HL-60 (cell line): ENCODE measurements around the gene BMP7.

ENCODE experiments used
- DNase-seq, 2 experiments: peaks; one replicate each; pipeline ENCODE4 v3.0.0-alpha.2; 2010 to 2020; ENCODE audit warnings: low read depth in 1 of 2, low spot score in 1 of 2
- H3K27ac ChIP-seq: fragments of 250-450 bp; sonication (Bioruptor Pico); replicated peaks from 2 replicates; pipeline ENCODE4 v1.5.1; 2020; ENCODE audit warnings: mild to moderate bottlenecking, moderate library complexity
- H3K27me3 ChIP-seq: fragments of 250-450 bp; sonication (Bioruptor Pico); 2 replicates; pipeline ENCODE4 v1.5.1; 2021; ENCODE audit warnings: mild to moderate bottlenecking, moderate library complexity; ENCODE audit not compliant: insufficient read depth, poor library complexity, severe bottlenecking
- H3K4me3 ChIP-seq: replicated peaks from 2 replicates; pipeline ENCODE4 v1.5.1; 2011; ENCODE audit warnings: mild to moderate bottlenecking, control low read depth, low read length; ENCODE audit not compliant: insufficient read depth
- GABPA ChIP-seq: IDR thresholded peaks from 2 replicates; pipeline ENCODE4 v1.6.1; 2012; ENCODE audit warnings: low read depth
- POLR2AphosphoS5 ChIP-seq: IDR thresholded peaks from 2 replicates; pipeline ENCODE4 v1.6.1; 2012; ENCODE audit warnings: low read depth
- SPI1 ChIP-seq: IDR thresholded peaks from 2 replicates; pipeline ENCODE4 v1.6.1; 2012; ENCODE audit warnings: low read depth, mild to moderate bottlenecking, borderline replicate concordance
- TF ChIP-seq, protein P1 (sequence below): IDR thresholded peaks from 2 replicates; pipeline ENCODE4 v1.6.1; 2012; ENCODE audit warnings: low read depth; ENCODE audit not compliant: insufficient replicate concordance
- TF ChIP-seq, protein P2 (sequence below): IDR thresholded peaks from one replicate; pipeline ENCODE4 v1.5.1; 2011; ENCODE audit warnings: low read length, control low read depth, inconsistent platforms; ENCODE audit not compliant: insufficient read depth

The BMP7 gene

DNA sequence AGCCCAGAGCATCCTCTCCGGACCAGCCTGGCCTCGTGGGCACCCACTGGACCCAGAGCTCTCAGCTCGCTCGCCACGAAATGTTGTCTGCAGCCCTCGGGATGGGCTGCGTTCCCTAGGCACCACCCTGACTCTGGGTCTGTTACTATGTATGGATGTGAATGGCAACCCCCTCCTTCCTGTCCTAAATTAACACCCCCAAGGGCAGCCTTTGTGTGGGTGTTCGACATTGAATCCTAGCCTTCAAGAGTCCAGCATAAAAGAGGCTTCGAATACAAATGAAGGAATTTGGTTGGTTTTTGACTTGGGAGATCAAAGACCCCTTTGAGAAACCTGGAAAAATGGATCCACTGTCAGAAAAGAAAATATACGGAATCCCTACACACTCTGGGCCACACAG is 86.1 kb downstream of the BMP7 start:
- TF ChIP-seq, protein P1, sequence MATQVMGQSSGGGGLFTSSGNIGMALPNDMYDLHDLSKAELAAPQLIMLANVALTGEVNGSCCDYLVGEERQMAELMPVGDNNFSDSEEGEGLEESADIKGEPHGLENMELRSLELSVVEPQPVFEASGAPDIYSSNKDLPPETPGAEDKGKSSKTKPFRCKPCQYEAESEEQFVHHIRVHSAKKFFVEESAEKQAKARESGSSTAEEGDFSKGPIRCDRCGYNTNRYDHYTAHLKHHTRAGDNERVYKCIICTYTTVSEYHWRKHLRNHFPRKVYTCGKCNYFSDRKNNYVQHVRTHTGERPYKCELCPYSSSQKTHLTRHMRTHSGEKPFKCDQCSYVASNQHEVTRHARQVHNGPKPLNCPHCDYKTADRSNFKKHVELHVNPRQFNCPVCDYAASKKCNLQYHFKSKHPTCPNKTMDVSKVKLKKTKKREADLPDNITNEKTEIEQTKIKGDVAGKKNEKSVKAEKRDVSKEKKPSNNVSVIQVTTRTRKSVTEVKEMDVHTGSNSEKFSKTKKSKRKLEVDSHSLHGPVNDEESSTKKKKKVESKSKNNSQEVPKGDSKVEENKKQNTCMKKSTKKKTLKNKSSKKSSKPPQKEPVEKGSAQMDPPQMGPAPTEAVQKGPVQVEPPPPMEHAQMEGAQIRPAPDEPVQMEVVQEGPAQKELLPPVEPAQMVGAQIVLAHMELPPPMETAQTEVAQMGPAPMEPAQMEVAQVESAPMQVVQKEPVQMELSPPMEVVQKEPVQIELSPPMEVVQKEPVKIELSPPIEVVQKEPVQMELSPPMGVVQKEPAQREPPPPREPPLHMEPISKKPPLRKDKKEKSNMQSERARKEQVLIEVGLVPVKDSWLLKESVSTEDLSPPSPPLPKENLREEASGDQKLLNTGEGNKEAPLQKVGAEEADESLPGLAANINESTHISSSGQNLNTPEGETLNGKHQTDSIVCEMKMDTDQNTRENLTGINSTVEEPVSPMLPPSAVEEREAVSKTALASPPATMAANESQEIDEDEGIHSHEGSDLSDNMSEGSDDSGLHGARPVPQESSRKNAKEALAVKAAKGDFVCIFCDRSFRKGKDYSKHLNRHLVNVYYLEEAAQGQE: no peak
- TF ChIP-seq SPI1: no peak
- TF ChIP-seq GABPA: no peak
- TF ChIP-seq, protein P2, sequence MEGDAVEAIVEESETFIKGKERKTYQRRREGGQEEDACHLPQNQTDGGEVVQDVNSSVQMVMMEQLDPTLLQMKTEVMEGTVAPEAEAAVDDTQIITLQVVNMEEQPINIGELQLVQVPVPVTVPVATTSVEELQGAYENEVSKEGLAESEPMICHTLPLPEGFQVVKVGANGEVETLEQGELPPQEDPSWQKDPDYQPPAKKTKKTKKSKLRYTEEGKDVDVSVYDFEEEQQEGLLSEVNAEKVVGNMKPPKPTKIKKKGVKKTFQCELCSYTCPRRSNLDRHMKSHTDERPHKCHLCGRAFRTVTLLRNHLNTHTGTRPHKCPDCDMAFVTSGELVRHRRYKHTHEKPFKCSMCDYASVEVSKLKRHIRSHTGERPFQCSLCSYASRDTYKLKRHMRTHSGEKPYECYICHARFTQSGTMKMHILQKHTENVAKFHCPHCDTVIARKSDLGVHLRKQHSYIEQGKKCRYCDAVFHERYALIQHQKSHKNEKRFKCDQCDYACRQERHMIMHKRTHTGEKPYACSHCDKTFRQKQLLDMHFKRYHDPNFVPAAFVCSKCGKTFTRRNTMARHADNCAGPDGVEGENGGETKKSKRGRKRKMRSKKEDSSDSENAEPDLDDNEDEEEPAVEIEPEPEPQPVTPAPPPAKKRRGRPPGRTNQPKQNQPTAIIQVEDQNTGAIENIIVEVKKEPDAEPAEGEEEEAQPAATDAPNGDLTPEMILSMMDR: no peak
- no peak for TF ChIP-seq POLR2AphosphoS5
- Histone ChIP-seq H3K4me3 (no peak overlapping the region), H3K27ac (no peak overlapping the region), H3K27me3 (no peaks in the 10 kb centered on the region)
- no peak for DNase-seq

DNA sequence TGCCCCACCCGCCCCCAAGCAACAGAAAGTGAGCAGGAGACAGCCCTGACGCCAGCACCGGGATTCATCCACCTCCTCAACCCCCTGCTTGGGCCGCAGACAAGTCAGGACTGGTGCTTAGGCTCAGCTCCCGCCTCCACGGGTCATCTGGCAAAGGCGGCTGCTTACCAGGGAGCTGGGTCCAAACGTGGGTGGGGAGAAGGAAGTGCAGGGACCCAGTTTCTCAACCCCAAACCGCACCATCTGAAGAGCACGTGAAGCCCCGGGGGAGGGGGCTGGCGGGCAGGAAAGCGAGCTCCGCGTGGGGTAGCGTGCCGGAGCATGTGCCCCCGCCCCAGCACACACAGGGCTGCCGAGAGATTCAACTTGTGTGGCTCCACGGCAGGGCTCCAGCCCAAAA is 87.2 kb downstream of the BMP7 start:
- Histone ChIP-seq H3K27me3 (no peaks in the 10 kb centered on the region), H3K27ac (no peak overlapping the region), H3K4me3 (no peak overlapping the region)
- DNase-seq: peak in 1 of 2 experiments; percentile 15
- no peak for TF ChIP-seq SPI1
- no peak for TF ChIP-seq GABPA
- TF ChIP-seq, protein P2: no peak
- TF ChIP-seq, protein P1: no peak
- no peak for TF ChIP-seq POLR2AphosphoS5

DNA sequence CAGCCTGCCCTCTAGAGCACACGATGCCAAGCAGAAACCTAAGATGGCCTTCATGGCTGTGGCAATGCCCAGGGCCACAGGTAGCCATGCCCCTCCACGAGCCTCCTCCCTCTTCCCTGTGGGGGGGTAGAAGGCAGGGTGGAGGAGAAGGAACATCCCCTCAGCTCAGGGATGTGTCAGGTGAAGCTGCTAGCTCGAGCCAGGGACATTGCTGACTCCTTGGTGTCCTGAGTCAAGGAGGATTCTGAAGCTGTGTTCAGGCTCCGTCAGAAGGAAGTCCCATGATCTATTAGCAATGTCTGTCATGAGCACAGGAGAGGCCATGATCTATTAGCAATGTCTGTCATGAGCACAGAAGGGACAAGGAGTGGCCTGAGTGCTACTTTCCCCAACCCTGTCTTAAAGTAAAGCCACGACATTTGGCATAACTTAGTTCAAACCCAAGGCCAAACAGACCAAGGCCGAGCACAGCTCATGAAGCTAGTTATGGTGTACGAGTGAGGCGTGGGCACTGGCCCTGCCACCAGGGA is 87.8 kb downstream of the BMP7 start:
- no peak for TF ChIP-seq SPI1
- TF ChIP-seq POLR2AphosphoS5: no peak
- no peak for TF ChIP-seq GABPA
- TF ChIP-seq, protein P1: no peak
- TF ChIP-seq, protein P2: no peak
- no peaks in the 10 kb centered on the region for H3K27me3 ChIP-seq
- H3K27ac ChIP-seq: no peak overlapping the region
- DNase-seq: no peak
- no peak overlapping the region for H3K4me3 ChIP-seq
